Brain microvascular endothelial cell (primary cell): ENCODE data around the gene SPEM3.
A peak's percentile ranks its signal among the peaks of the same experiment; 100 is the strongest.
"Not testable (repeated sequence)": the region's sequence is repeated elsewhere in the genome, so short reads cannot be mapped to it uniquely, and the experiment has no call there.

ENCODE experiments used
- DNase-seq: peaks from one replicate; pipeline ENCODE4 v3.0.0-alpha.2; 2020
- H3K27ac ChIP-seq: fragments of 250-450 bp; sonication (Bioruptor Pico); 2 replicates; pipeline ENCODE4 v1.5.1; 2020; ENCODE audit warnings: mild to moderate bottlenecking, moderate library complexity
- H3K27me3 ChIP-seq: fragments of 250-450 bp; sonication (Bioruptor Pico); replicated peaks from 2 replicates; pipeline ENCODE4 v1.5.1; 2020; ENCODE audit warnings: mild to moderate bottlenecking
- H3K36me3 ChIP-seq: fragments of 250-450 bp; sonication (Bioruptor Pico); replicated peaks from 2 replicates; pipeline ENCODE4 v1.5.1; 2020; ENCODE audit warnings: mild to moderate bottlenecking
- H3K4me3 ChIP-seq: 2 replicates; pipeline ENCODE4 v1.5.1; 2011; ENCODE audit warnings: low read depth, mild to moderate bottlenecking, control low read depth, low read length, moderate library complexity
- CTCF ChIP-seq: IDR thresholded peaks from 2 replicates; pipeline ENCODE4 v1.5.1; 2011; ENCODE audit warnings: low read depth, mild to moderate bottlenecking, moderate library complexity, low read length, control low read depth, inconsistent platforms; ENCODE audit errors: missing control alignments
- in situ Hi-C: cut with HindIII; loops from 2 replicates; pipeline ENCODE4 v1.10.0; 2017; ENCODE audit warnings: low sequenced_read_pairs, low pct_ligation_motif_present

SPEM3 gene

GRCh38 chr17:7478276-7479212 is 49.9 kb downstream of the SPEM3 start:
- Histone ChIP-seq H3K4me3 (peak overlapping the region; percentile 72), H3K36me3 (no peaks in the 10 kb centered on the region), H3K27me3 (no peaks in the 10 kb centered on the region), H3K27ac (peak overlapping the region; percentile 78)
- TF ChIP-seq CTCF: peak; percentile 1
- DNase-seq: no peak
- in situ Hi-C loops: no loop called here

GRCh38 chr17:7479213-7480088 is 50.8 kb downstream of the SPEM3 start, which contains the start of gene ZBTB4:
Gene ZBTB4 (minus strand): TSS chr17:7479631. CDS start chr17:7466801, 12,830 bp downstream.
- no peak for DNase-seq
- in situ Hi-C loops: no loop called here
- no peak for TF ChIP-seq CTCF
- H3K36me3 ChIP-seq: no peaks in the 10 kb centered on the region
- H3K27me3 ChIP-seq: no peaks in the 10 kb centered on the region
- H3K4me3 ChIP-seq: peak within 1 kb of the TSS; percentile 72
- H3K27ac ChIP-seq: peak within 1 kb of the TSS; percentile 78

- Histone ChIP-seq H3K36me3 (no peaks in the 10 kb centered on the region), H3K27ac (peak overlapping the region; percentile 43), H3K27me3 (no peaks in the 10 kb centered on the region), H3K4me3 (peak overlapping the region; percentile 72)
- in situ Hi-C loops: no loop called here
- no peak for DNase-seq
- TF ChIP-seq CTCF: no peak
Measured at GRCh38 chr17:7480089-7480384, 51.4 kb downstream of the SPEM3 start.

- DNase-seq, H3K4me3 ChIP-seq, in situ Hi-C loops, H3K27me3 ChIP-seq, H3K27ac ChIP-seq, H3K36me3 ChIP-seq: not testable (repeated sequence)
Measured at GRCh38 chr17:7481275-7481674, 52.6 kb downstream of the SPEM3 start, which contains the start of gene SLC35G6. Gene SLC35G6 (plus strand): TSS chr17:7481446. CDS start chr17:7481517, 71 bp downstream.

- not testable (repeated sequence) for DNase-seq, H3K27ac ChIP-seq
Measured at GRCh38 chr17:7481842-7482741, 53.4 kb downstream of the SPEM3 start.

More at GRCh38 chr17:7481842-7482741, 53.4 kb downstream of the SPEM3 start:
- H3K36me3 ChIP-seq, H3K27me3 ChIP-seq, H3K4me3 ChIP-seq, in situ Hi-C loops: not testable (repeated sequence)
